ENCODE results near the gene PIK3R5. TPM values are rescaled to one million over a fixed set of nuclear protein-coding genes. Genes with fewer than 3 reads are reported as not detected.
A peak's percentile ranks its signal among the peaks of the same experiment; 100 is the strongest.
"Not testable (repeated sequence)": the region's sequence is repeated elsewhere in the genome, so short reads cannot be mapped to it uniquely, and the experiment has no call there.

Gene PIK3R5
- total RNA-seq, 1 donor from 2014 or later: 2.5 TPM

DNA sequence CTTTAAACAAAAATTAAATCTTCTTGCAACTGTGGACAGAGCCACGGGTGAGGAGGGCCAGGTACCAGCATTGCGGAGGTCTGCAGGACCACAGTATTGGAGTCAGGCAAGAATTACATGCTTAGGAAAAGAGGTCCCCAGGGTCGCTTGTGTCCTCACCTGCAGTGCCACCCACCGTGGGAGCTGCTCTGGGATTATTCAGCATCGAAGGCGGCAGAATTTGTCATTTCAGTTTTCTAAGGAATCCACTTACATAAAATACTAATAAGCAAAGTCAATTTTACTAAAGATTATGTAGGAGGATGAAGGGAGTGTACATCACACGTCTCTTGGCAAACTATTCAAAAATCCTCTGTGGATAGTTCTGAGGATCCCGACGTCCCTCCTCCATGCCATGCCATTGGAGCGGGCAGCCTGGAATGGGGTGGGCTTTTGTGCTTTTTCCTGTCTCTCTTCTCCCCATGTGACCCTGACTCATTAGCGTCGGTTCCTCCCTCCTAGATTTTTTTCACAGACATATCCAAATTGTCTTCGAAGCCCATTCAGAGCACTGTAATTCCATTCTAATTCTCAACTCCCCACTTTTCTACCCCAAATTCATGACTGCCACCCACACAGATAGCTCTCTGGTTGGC lies 95.0 kb downstream of the PIK3R5 start:
- ATAC-seq: no peak
- DNase-seq: no peak
- intact Hi-C loops (cut with micrococcal nuclease): no loop called here

DNA sequence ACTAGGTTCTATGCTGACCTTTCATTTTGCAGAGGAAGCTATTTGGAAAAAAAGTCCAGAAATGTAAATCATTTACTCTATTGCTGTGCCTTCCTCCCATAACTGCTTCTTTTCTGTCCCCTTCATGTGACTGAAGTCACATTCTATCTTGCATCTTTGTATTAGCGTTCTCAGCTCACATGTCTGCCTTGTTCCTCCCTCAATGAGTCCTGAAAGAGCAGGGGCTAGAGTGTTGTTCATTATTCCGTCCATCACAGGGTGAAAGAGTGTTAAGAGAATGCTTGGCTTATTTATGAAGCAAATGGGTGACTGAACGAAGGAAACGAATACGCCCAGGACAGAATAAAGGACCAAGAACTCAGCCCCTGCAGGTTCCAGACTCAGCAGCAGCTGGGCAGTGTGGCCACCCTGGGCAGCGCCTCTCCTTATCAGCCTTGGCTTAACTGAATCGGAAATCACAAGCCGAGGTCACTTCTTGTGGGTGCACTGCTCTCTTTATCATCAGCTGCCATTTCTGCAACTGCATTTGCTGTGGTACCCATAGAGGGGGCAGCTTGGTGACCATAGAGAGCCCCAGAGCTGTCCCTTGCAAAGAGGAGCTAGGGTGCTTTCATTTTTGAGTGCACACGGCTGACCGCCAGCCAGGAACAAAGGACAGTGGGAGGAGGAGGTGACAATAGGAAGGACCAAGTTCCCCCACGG lies 96.2 kb downstream of the PIK3R5 start:
- DNase-seq (no peak), ATAC-seq (no peak)
- intact Hi-C loops (cut with micrococcal nuclease): no loop called here

DNA sequence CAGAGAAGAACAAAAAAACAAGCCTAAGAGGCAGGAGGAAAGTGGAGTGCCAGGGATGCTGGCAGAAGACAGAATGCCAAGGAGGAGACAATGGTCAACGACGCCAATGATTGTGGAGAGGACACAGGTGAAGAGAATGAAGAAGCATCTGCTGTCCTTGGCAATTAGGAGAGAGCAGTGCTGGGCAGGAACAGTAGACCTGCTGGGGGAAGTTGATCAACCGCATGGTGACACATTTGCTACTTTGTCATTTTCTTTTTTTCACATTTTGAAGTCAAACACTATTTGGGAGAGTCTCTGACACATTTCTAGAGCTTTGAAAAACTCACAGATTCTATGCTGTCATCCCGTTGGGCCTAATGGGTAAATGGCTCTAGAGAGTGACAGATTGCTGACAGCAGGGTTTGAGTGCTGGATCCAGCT lies 97.0 kb downstream of the PIK3R5 start:
- no peak for DNase-seq
- intact Hi-C loops (cut with micrococcal nuclease): no loop called here
- no peak for ATAC-seq

DNA sequence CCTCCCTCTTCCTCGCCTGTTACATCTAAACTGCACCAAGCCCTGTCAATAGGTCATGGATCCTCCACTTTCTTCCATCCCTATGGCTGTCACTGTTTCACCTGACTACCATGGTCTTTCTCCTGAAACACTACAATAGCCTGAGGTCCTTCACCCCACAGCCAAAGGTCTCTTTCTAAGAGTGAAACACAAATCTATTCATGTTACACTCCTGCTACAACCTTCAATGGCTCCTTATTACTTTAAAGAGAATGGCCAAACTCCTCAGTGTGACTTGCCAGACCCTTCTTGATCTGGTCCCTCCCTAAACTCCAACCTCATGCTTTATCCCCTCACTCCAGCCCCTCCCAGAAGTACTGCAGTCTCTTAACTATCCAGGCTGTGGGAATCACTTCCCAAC lies 97.4 kb downstream of the PIK3R5 start:
- DNase-seq (no peak), ATAC-seq (no peak)
- intact Hi-C loops (cut with micrococcal nuclease): no loop called here

DNA sequence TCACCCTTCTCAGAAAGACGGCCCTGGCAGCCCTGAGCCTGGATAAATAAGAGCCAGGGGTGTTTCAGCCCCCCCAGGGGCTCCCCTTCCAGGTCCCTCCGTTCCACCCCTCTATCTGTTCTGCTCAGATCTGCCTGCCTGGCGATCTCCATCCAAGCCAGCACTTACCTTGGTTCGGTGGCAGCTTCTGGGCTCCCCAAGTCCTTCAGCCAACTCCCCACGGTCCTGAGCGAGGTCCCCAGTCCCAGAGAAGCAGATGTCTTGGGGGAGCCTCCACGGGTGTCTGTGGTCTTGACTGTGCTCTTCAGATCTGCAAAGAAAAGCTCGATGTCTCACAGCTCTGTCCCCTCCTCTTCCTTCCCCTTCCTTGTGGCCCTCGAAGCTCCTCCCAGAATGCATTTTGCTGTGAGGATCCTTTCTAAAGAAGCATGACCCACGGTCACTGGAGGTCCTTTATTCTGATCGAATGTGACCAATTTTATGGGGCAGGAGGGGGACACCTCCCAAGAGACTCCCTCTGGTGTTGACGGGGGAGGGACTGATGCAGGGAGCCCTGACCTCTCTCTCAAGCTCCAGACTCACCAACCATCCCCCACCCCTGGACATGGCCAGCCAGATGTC lies 98.0 kb downstream of the PIK3R5 start, which contains the start of gene PIK3R6:
Gene PIK3R6, minus strand, starts transcription at position 314 of the 621 bp plus-strand sequence. CDS start 17,880 bp downstream, outside the sequence.
- intact Hi-C loops (cut with micrococcal nuclease): no loop called here
- ATAC-seq: peak; percentile 51
- no peak for DNase-seq

DNA sequence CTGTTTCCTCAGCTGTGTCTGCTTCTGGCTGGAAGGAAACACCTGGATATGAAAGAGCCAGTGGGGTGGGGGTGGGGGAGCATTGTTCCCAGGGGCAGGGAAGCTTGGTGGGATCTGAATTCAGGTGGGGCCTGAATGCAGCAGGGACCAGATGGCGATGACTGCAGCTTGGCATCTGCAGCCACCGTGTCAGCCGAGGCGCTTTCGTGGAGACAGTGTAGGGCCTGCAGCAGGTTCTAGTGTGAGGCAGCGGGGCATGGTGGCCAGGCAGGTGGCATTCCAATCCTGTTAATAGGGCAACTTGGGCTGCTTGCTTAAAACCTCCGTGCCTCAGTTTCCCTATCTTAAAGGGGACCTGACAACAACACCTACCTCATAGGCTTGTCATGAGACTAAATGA lies 99.7 kb downstream of the PIK3R5 start:
- no peak for ATAC-seq
- DNase-seq: no peak
- intact Hi-C loops (cut with micrococcal nuclease): no loop called here

DNA sequence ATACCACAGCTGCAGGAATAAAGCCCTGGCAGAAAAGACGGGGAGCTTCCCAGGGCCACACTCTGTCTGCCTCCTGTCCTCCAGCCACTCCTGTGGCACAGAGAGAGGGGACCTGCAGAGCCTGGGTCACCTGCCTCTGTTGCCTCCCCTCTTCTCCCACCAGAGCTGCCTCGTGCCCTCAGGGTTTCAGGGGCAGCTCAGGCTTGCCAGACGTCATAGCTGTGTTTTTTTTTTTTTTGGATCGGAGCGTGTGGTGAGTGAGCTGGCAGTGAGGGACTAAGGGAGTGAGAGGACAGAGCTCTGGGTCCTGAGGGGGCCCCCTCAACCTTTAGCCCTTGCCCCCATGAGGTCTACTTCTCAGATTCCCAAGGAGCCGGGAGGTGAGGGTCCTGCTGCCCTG lies 100.1 kb downstream of the PIK3R5 start:
- DNase-seq: no peak
- intact Hi-C loops (cut with micrococcal nuclease): no loop called here
- no peak for ATAC-seq

GRCh38 chr17:8862213-8863056 lies 103.1 kb downstream of the PIK3R5 start:
- DNase-seq (no peak), ATAC-seq (no peak)
- intact Hi-C loops (cut with micrococcal nuclease): no loop called here

DNA sequence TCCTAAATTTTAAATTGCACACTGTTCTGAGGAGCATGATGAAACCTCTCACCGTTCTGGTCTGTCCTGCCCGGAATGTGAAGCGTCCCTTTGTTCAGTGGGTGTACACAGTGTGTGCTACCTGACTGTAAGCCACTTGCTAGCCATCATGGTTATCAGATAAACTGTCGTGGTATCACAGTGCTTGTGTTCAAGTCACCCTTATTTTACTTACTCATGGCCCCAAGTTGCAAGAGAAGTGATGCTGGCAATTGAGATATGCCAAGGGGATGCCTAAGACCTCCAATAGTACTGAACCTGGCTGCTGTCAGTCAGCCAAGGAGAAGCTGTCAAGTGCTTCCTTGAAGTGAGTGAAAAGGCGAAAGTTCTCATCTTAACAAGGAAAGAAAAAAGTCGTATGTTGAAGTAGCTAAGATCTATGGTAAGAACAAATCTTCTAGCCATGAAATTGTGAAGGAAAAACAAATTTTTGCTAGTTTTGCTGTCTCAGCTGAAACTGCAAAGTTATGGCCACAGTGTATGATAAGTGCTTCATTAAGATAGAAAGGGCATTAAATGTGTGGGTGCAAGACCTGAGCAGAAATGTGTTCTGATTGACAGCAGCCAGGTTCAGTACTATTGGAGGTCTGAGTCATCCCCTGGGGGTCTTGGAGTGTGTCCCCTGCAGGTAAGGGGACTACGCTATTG lies 103.9 kb downstream of the PIK3R5 start:
- DNase-seq (no peak), ATAC-seq (no peak)
- intact Hi-C loops (cut with micrococcal nuclease): no loop called here

DNA sequence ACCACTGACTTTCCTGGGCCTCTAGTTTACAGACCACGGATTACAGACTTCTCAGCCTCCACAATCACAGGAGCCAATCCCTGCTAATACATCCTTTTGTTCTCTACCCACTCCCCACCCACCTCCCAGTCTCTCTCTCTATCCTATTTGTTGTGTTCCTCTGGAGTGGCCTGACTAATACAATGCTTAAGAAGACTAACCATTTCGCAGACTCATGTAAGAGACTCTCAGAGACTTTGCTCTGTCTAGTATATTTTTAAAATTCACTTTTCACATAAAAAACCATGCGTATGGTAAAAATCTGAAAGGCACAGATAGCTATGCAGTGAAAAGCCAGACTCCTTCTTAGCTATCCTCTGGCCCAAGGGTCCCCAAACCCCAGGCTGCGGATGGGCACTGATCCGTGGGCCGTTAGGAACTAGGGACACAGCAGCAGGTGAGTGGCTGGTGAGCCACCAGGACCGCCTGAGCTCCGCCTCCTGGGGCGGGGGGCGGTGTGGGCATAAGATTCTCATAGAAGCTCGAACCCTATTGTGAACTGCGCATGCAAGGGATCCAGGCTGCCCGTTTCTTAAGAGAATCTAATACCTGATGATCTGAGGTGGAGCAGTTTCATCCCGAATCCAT lies 105.6 kb downstream of the PIK3R5 start:
- intact Hi-C loops (cut with micrococcal nuclease): no loop called here
- ATAC-seq: no peak
- no peak for DNase-seq

DNA sequence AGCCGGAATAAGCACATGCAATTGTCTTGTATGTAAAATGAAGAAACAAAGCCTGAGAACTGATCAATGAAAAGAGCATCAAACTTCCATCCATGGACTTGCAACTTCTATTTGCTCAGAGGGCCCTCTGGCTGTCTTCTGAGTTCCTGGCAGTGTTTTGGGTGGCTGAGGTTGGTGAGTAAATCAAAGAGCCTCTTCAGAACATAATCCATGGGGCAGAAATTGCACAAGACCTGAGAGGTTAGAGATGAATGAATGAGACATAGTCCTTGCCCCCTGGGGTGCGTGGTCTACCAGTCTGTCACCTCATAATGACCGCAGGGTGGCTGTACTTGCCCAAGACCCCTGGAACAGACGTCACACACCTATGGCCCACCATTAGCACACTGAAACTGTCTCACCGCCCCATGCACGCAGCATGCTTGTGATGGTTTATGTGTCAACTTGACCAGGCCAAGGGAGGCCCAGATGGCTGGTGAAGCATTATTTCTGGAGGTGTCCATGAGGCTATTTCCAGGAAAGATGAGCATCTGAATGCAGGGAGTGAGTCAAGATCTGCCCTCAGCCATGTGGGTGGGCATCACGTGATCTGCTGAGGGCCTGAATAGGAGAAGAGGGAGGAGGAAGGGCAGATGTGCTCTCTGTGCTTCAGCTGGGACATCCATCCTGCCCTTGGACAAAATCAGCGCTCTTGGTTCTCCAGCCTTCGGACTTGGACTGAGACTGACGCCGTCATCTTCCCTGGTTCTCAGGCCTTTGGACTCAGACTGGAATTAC lies 106.3 kb downstream of the PIK3R5 start:
- ATAC-seq (no peak), DNase-seq (no peak)

DNA sequence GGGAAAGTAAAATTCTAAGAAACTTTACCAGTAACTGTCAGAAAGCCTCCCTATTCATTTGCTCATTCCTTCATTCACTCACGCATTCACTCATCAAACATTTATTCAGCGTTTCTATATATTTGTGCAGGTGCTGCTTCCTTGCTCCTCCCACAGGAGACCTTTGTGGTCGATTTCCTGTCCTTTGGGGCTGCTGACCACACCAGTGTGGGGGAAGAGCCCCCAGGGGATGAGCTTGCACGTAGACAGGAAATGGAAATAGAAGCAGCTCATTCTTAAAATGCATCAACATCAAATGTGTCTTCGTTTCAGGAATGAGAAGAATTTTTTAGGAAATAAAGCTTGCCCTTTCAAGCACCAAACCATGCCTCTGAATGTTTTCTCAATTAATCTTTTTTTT lies 107.6 kb downstream of the PIK3R5 start:
- DNase-seq (peak; percentile 48), ATAC-seq (peak; percentile 63)
- intact Hi-C loops (cut with micrococcal nuclease): no loop called here

More for the DNA sequence above, 106.3 kb downstream of the PIK3R5 start:
- intact Hi-C loops (cut with micrococcal nuclease): no loop called here

- ATAC-seq (peak; percentile 85), DNase-seq (no peak)
- intact Hi-C loops (cut with micrococcal nuclease): no loop called here
These were observed 108.5 kb downstream of the PIK3R5 start for GRCh38 chr17:8856869-8857575.

DNA sequence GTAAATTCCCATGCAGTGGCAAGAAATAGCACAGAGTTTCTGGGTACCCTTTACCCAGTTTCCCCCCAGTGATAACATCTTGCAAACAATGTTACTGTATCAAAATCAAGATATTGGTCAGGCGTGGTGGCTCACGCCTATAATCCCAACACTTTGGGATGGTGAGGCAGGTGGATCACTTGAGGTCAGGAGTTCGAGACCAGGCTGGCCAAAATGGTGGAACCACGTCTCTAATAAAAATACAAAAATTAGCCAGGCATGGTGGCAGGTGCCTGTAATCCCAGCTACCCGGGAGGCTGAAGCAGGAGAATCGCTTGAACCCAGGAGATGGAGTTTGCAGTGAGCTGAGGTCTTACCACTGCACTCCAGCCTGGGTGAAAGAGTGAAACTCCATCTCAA lies 109.3 kb downstream of the PIK3R5 start:
- DNase-seq; intact Hi-C loops (cut with micrococcal nuclease); ATAC-seq: not testable (repeated sequence)

GRCh38 chr17:8855477-8856204 lies 109.9 kb downstream of the PIK3R5 start:
- ATAC-seq: no peak
- no peak for DNase-seq
- intact Hi-C loops (cut with micrococcal nuclease): no loop called here

DNA sequence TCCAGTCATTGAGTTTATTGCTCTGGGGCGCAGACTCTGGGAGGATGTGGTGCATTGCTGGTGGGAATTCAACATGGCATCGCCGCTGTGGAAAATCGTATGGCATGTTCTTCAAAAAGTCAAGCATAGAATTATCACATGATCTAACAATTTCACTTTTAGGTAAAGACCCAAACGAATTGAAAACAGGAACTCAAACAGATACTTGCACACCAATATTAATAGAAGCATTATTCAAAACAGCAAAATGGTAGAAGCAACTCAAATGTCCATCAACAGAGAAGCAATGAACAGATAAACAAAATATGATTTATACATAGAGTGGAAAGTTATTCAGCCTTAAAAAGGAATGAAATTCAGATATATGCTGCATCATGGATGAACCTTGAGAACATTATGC lies 113.9 kb downstream of the PIK3R5 start:
- DNase-seq: no peak
- intact Hi-C loops (cut with micrococcal nuclease): no loop called here

More for the DNA sequence above, 113.9 kb downstream of the PIK3R5 start:
- ATAC-seq: no peak
